SK-N-DZ (cell line): ENCODE measurements around the gene PPP1R37.
A peak's percentile ranks its signal among the peaks of the same experiment; 100 is the strongest.

Source experiments
- DNase-seq: peaks from one replicate; pipeline ENCODE4 v3.0.0-alpha.2; 2015; ENCODE audit warnings: low spot score

The PPP1R37 gene

GRCh38 chr19:45071545-45071938 lies 21.4 kb upstream of the PPP1R37 start:
- DNase-seq = no peak

- no peak for DNase-seq
Observed at GRCh38 chr19:45071969-45072790, 20.8 kb upstream of the PPP1R37 start.

GRCh38 chr19:45074744-45075300 lies 18.2 kb upstream of the PPP1R37 start:
- DNase-seq = peak; percentile 59

GRCh38 chr19:45075301-45076028 lies 17.5 kb upstream of the PPP1R37 start:
- peak; percentile 45 for DNase-seq

- DNase-seq = peak; percentile 87
Observed at GRCh38 chr19:45076029-45076850, 16.7 kb upstream of the PPP1R37 start, which contains the start of gene ZNF296. ZNF296 (minus strand) TSS chr19:45076478; CDS start chr19:45076373, 105 bp downstream.

- no peak for DNase-seq
Observed at GRCh38 chr19:45076851-45077730, 15.9 kb upstream of the PPP1R37 start.

- DNase-seq = no peak
Observed at GRCh38 chr19:45078390-45079062, 14.5 kb upstream of the PPP1R37 start.

GRCh38 chr19:45079063-45079910 lies 13.7 kb upstream of the PPP1R37 start, which contains the start of gene GEMIN7:
GEMIN7 (plus strand) TSS chr19:45079260; CDS start chr19:45090115, 10,855 bp downstream.
- DNase-seq = peak; percentile 71

- DNase-seq = no peak
Observed at GRCh38 chr19:45079911-45080370, 13.0 kb upstream of the PPP1R37 start.

- no peak for DNase-seq
Observed at GRCh38 chr19:45082170-45082569, 10.8 kb upstream of the PPP1R37 start.

GRCh38 chr19:45086480-45086879 lies 6.5 kb upstream of the PPP1R37 start:
- DNase-seq = no peak

- no peak for DNase-seq
Observed at GRCh38 chr19:45087531-45087930, 5.4 kb upstream of the PPP1R37 start.

- DNase-seq = no peak
Observed at GRCh38 chr19:45090034-45090433, 2.9 kb upstream of the PPP1R37 start.

GRCh38 chr19:45090606-45091005 lies 2.4 kb upstream of the PPP1R37 start:
- no peak for DNase-seq

GRCh38 chr19:45091031-45091923 lies 1.7 kb upstream of the PPP1R37 start:
- peak; percentile 98 for DNase-seq

- no peak for DNase-seq
Observed at GRCh38 chr19:45094137-45094536, 1.2 kb downstream of the PPP1R37 start.

- no peak for DNase-seq
Observed at GRCh38 chr19:45094707-45095106, 1.7 kb downstream of the PPP1R37 start.
